Panc1 (cell line): ENCODE results near the gene PDE3A. TPM values are rescaled to one million over a fixed set of nuclear protein-coding genes. Genes with fewer than 3 reads are reported as not detected.

ENCODE experiments used
- ATAC-seq: fragments of 200-7000 bp; cut with Tn5 transposase; 2 replicates; pipeline ENCODE4 v1.9.1; 2020; ENCODE audit warnings: mild to moderate bottlenecking, moderate library complexity
- BruUV-seq: library from RNA; stranded (reverse); fragments of 400-500 nt; replicated peaks from 2 replicates; lab custom pipeline; 2021; lab: Mats Ljungman, UMichigan
- CTCF ChIA-PET: fragments of 300-600 bp; sonication (Branson Sonifier 250); formaldehyde crosslinking; loops from one replicate; lab custom pipeline; 2022; ENCODE audit warnings: antibody characterized with exemption; lab: Charles Lee
- POLR2A ChIA-PET: fragments of 300-600 bp; sonication (Branson Sonifier 250); formaldehyde crosslinking; loops from one replicate; lab custom pipeline; 2022; ENCODE audit warnings: antibody characterized with exemption; lab: Charles Lee
- DNase-seq: peaks from one replicate; pipeline ENCODE4 v3.0.0-alpha.2; 2010; ENCODE audit warnings: low read depth, low spot score
- H3K27ac ChIP-seq: 2 replicates; pipeline ENCODE4 v1.5.1; 2011; ENCODE audit warnings: mild to moderate bottlenecking, low read length, inconsistent platforms
- H3K27me3 ChIP-seq: fragments of 200-500 bp; sonication (Bioruptor generic); 2 replicates; pipeline ENCODE4 v1.6.0; 2014; ENCODE audit warnings: low read length, inconsistent platforms; ENCODE audit not compliant: control insufficient read depth, insufficient read depth
- H3K36me3 ChIP-seq: fragments of 200-500 bp; sonication (Bioruptor generic); 2 replicates; pipeline ENCODE4 v1.5.1; 2014; ENCODE audit warnings: inconsistent platforms, mild to moderate bottlenecking, low read length, moderate library complexity; ENCODE audit not compliant: control insufficient read depth, insufficient read depth
- H3K4me1 ChIP-seq: 2 replicates; pipeline ENCODE4 v1.5.1; 2011; ENCODE audit warnings: inconsistent platforms, mild to moderate bottlenecking, low read length, moderate library complexity; ENCODE audit not compliant: control insufficient read depth, insufficient read depth
- H3K4me3 ChIP-seq, 2 experiments: 2 replicates each; pipeline ENCODE4 v1.5.1; 2011 to 2012; ENCODE audit warnings: low read depth in 2 of 2, low read length in 2 of 2, mild to moderate bottlenecking in 2 of 2, inconsistent platforms in 1 of 2, moderate library complexity in 1 of 2
- H3K9me3 ChIP-seq: fragments of 200-500 bp; sonication (Bioruptor generic); 2 replicates; pipeline ENCODE4 v1.5.1; 2014; ENCODE audit warnings: low read depth, mild to moderate bottlenecking, inconsistent platforms, low read length, moderate library complexity; ENCODE audit not compliant: control insufficient read depth, insufficient read depth
- POLR2AphosphoS5 ChIP-seq: IDR thresholded peaks from 2 replicates; pipeline ENCODE4 v1.6.1; 2012; ENCODE audit warnings: mild to moderate bottlenecking, low read depth, low read length, moderate library complexity
- SIN3A ChIP-seq: IDR thresholded peaks from 2 replicates; pipeline ENCODE4 v1.6.1; 2012; ENCODE audit warnings: low read depth, mild to moderate bottlenecking, low read length, moderate library complexity, borderline replicate concordance; ENCODE audit not compliant: insufficient read depth
- TCF7L2 ChIP-seq: IDR thresholded peaks from 2 replicates; pipeline ENCODE4 v1.6.1; 2011; ENCODE audit warnings: mild to moderate bottlenecking, low read depth, low read length, inconsistent platforms
- in situ Hi-C: cut with HindIII; loops from 2 replicates; pipeline ENCODE4 v1.10.0; 2016; ENCODE audit warnings: low sequenced_read_pairs, low pct_unique_long_range_greater_than_20kb
- intact Hi-C: fragments of 100-400 bp; cut with micrococcal nuclease; formaldehyde crosslinking; loops from one replicate; pipeline ENCODE4 v1.10.0; 2022; ENCODE audit not compliant: unreplicated experiment
- total RNA-seq: library from RNA; stranded (reverse); gene quantifications from one replicate; pipeline ENCODE4 v1.2.1, GENCODE V29; 2021; ENCODE audit not compliant: unreplicated experiment
- TF ChIP-seq, protein P1 (sequence below), 2 experiments: IDR thresholded peaks; 2 replicates each; pipeline ENCODE4 v1.6.1; 2011 to 2012; ENCODE audit warnings: low read depth in 2 of 2, control low read depth in 1 of 2, low read length in 1 of 2, mild to moderate bottlenecking in 1 of 2, moderate library complexity in 1 of 2; ENCODE audit not compliant: insufficient read depth in 1 of 2
- TF ChIP-seq, protein P2 (sequence below): fragments of 450-650 bp; IDR thresholded peaks from 2 replicates; pipeline ENCODE4 v1.5.1; 2017; ENCODE audit warnings: mild to moderate bottlenecking

The PDE3A gene
- total RNA-seq, 1 experiment from 2014 or later, result 0.03 TPM

DNA sequence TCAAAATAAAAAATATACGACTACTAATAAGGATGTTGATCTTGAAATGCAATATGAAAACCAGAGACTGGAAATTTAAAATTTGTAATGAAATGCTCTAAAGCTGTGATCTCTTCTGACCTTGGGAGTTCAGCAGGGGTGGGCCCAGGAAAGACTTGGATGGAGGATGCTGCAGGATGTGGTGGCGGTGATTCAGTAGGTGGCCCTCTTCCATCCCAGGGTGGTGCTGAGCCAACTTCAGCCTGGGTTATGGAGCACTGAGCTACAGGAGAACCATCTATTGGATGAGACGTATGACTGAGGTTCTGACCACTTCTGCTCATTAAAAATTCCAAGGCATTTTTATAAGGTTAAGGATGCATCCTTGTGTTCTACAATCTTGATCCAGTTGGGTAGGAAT, 6.9 kb upstream of the PDE3A start:
- intact Hi-C loops, result no loop called here
- no TSS peak for BruUV-seq
- DNase-seq (no peak), ATAC-seq (no peak)
- H3K4me1 ChIP-seq, result no peaks in the 10 kb centered on the region
- in situ Hi-C loops, result no loop called here
- no peaks in the 10 kb centered on the region for H3K36me3 ChIP-seq
- TF ChIP-seq POLR2AphosphoS5 (no peak), TCF7L2 (no peak), SIN3A (no peak)
- TF ChIP-seq, protein P1, sequence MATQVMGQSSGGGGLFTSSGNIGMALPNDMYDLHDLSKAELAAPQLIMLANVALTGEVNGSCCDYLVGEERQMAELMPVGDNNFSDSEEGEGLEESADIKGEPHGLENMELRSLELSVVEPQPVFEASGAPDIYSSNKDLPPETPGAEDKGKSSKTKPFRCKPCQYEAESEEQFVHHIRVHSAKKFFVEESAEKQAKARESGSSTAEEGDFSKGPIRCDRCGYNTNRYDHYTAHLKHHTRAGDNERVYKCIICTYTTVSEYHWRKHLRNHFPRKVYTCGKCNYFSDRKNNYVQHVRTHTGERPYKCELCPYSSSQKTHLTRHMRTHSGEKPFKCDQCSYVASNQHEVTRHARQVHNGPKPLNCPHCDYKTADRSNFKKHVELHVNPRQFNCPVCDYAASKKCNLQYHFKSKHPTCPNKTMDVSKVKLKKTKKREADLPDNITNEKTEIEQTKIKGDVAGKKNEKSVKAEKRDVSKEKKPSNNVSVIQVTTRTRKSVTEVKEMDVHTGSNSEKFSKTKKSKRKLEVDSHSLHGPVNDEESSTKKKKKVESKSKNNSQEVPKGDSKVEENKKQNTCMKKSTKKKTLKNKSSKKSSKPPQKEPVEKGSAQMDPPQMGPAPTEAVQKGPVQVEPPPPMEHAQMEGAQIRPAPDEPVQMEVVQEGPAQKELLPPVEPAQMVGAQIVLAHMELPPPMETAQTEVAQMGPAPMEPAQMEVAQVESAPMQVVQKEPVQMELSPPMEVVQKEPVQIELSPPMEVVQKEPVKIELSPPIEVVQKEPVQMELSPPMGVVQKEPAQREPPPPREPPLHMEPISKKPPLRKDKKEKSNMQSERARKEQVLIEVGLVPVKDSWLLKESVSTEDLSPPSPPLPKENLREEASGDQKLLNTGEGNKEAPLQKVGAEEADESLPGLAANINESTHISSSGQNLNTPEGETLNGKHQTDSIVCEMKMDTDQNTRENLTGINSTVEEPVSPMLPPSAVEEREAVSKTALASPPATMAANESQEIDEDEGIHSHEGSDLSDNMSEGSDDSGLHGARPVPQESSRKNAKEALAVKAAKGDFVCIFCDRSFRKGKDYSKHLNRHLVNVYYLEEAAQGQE (IDR thresholded peaks at IDR 0.05; ENCODE audit: insufficient read depth in 1 of 2, low read depth in 2 of 2, low read length in 1 of 2), result no peak
- TF ChIP-seq, protein P2, sequence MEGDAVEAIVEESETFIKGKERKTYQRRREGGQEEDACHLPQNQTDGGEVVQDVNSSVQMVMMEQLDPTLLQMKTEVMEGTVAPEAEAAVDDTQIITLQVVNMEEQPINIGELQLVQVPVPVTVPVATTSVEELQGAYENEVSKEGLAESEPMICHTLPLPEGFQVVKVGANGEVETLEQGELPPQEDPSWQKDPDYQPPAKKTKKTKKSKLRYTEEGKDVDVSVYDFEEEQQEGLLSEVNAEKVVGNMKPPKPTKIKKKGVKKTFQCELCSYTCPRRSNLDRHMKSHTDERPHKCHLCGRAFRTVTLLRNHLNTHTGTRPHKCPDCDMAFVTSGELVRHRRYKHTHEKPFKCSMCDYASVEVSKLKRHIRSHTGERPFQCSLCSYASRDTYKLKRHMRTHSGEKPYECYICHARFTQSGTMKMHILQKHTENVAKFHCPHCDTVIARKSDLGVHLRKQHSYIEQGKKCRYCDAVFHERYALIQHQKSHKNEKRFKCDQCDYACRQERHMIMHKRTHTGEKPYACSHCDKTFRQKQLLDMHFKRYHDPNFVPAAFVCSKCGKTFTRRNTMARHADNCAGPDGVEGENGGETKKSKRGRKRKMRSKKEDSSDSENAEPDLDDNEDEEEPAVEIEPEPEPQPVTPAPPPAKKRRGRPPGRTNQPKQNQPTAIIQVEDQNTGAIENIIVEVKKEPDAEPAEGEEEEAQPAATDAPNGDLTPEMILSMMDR, result no peak
- H3K27me3 ChIP-seq, result no peaks in the 10 kb centered on the region
- H3K9me3 ChIP-seq, result no peaks in the 10 kb centered on the region
- ChIA-PET CTCF (no interaction called here), POLR2A (no interaction called here)
- no peak overlapping the region for H3K27ac ChIP-seq
- H3K4me3 ChIP-seq, result no peak overlapping the region

- intact Hi-C loops (no loop called here), in situ Hi-C loops (no loop called here)
- Histone ChIP-seq H3K27ac (no peak overlapping the region), H3K36me3 (no peaks in the 10 kb centered on the region), H3K4me1 (no peaks in the 10 kb centered on the region), H3K27me3 (no peaks in the 10 kb centered on the region), H3K4me3 (no peak overlapping the region), H3K9me3 (no peaks in the 10 kb centered on the region)
- ATAC-seq (no peak), DNase-seq (no peak)
- POLR2A ChIA-PET, result no interaction called here
- CTCF ChIA-PET, result no interaction called here
- no TSS peak for BruUV-seq
- TF ChIP-seq SIN3A (no peak), TCF7L2 (no peak)
- TF ChIP-seq, protein P1 (IDR thresholded peaks at IDR 0.05; ENCODE audit: insufficient read depth in 1 of 2, low read depth in 2 of 2, low read length in 1 of 2), result no peak
- TF ChIP-seq, protein P2, result no peak
These were observed 3.8 kb upstream of the PDE3A start for GRCh38 chr12:20364501-20364900.
